Testis (tissue), 3 donors: ENCODE data around the gene EIF2A. TPM values are rescaled to one million over a fixed set of nuclear protein-coding genes. Genes with fewer than 3 reads are reported as not detected.
A peak's percentile ranks its signal among the peaks of the same experiment; 100 is the strongest.

Experiments
- DNase-seq: peaks from one replicate; pipeline ENCODE4 v3.0.0-alpha.2; 2019
- H3K27ac ChIP-seq, 2 donors: fragments of 200-600 bp; sonication (generic); one replicate each; pipeline ENCODE4 v1.5.1; 2019
- H3K27me3 ChIP-seq: fragments of 200-600 bp; sonication (generic); one replicate; pipeline ENCODE4 v1.5.1; 2019
- H3K36me3 ChIP-seq: fragments of 200-600 bp; sonication (generic); one replicate; pipeline ENCODE4 v1.5.1; 2017; ENCODE audit warnings: low read depth; ENCODE audit errors: missing control alignments
- H3K4me1 ChIP-seq: fragments of 200-600 bp; sonication (generic); one replicate; pipeline ENCODE4 v1.5.1; 2019
- H3K4me3 ChIP-seq, 2 donors: fragments of 200-600 bp; sonication (generic); one replicate each; pipeline ENCODE4 v1.5.1; 2017 to 2019
- H3K9me3 ChIP-seq: fragments of 200-600 bp; sonication (generic); one replicate; pipeline ENCODE4 v1.5.1; 2017
- CTCF ChIP-seq, 3 experiments: fragments of 450-650 bp in 2 of 3; fragments of 200-600 bp in 1 of 3; sonication (generic) in 1 of 3; IDR thresholded peaks; one replicate each; pipeline ENCODE4 v1.5.1; 2016 to 2019; ENCODE audit warnings: antibody characterized with exemption in 3 of 3, mild to moderate bottlenecking in 2 of 3, moderate library complexity in 1 of 3
- POLR2A ChIP-seq: fragments of 450-650 bp; IDR thresholded peaks from one replicate; pipeline ENCODE4 v1.6.1; 2017; ENCODE audit warnings: antibody characterized with exemption, mild to moderate bottlenecking, moderate library complexity
- WGBS, 2 donors: methylation state at CpG; one replicate each; pipeline ENCODE4 v1.1.5; 2018; 5-methylcytosine and 5-hydroxymethylcytosine counted together
- intact Hi-C: fragments of 100-400 bp; cut with DNase I; formaldehyde crosslinking; loops from one replicate; pipeline ENCODE4 v1.15.1; 2023; ENCODE audit warnings: low total_unique reads
- polyA plus RNA-seq: library from polyadenylated mRNA; stranded (reverse); fragments of 350-450 nt; fragmentation: Illumina TruSeq; extraction: RNeasy Lipid Tissue Mini Kit (QIAGEN cat#74804); gene quantifications from one replicate; pipeline ENCODE4 v1.2.3, GENCODE V29; 2014; ENCODE audit warnings: low read depth, low replicate concordance; ENCODE audit not compliant: insufficient read depth
- total RNA-seq, 2 donors: library from RNA; depleted of rRNA; stranded (reverse); fragments of >200 nt; gene quantifications; one replicate each; pipeline ENCODE4 v1.2.3, GENCODE V29; 2016

The EIF2A gene
- total and polyA plus RNA-seq, 3 donors from 2014 or later, result 32.1 to 83.2 (median 70.8) TPM

DNA sequence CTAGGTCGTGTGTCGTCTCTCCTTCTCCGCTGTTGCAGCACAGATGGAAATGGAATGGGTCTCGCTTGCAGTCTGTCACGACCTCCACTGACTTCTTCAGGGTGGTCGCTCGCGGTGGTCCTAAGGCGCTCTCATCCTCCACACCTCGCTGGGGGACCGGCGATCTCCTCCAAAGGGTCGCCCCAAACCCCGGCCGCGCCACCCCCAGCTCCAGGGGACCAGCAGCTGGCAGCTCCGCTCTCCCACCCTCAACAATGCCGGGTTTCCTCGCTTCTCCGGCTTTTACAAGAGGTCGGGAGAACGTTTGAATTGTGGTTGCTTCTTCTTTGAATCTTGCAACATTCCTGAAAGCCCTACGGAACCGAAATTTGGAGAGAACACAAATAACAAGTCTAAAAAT is 26.2 kb upstream of the EIF2A start:
- H3K4me3 ChIP-seq, result peak overlapping the region in 1 of 2 donors; percentile 42
- intact Hi-C loops, result no loop called here
- whole genome bisulfite sequencing, 2 donors, result 60 to 79% methylated on average over 24 of the region's 24 CpGs

GRCh38 chr3:150521463-150521862 is 25.1 kb upstream of the EIF2A start:
- Histone ChIP-seq H3K9me3 (no peaks in the 10 kb centered on the region), H3K27ac (no peak overlapping the region), H3K27me3 (no peaks in the 10 kb centered on the region), H3K4me3 (no peak overlapping the region), H3K4me1 (no peaks in the 10 kb centered on the region), H3K36me3 (no peaks in the 10 kb centered on the region)
- DNase-seq, result no peak
- intact Hi-C loops, result no loop called here
- no peak for TF ChIP-seq POLR2A
- TF ChIP-seq CTCF (IDR thresholded peaks at IDR 0.05), result no peak
- WGBS, 2 donors, result 51 to 56% methylated on average over 2 of the region's 2 CpGs

More for the DNA sequence above, 26.2 kb upstream of the EIF2A start:
- no peaks in the 10 kb centered on the region for H3K27me3 ChIP-seq
- no peaks in the 10 kb centered on the region for H3K36me3 ChIP-seq
- TF ChIP-seq CTCF (IDR thresholded peaks at IDR 0.05), result no peak
- TF ChIP-seq POLR2A, result no peak
- no peak for DNase-seq
- H3K27ac ChIP-seq, result no peak overlapping the region
- no peaks in the 10 kb centered on the region for H3K9me3 ChIP-seq
- no peaks in the 10 kb centered on the region for H3K4me1 ChIP-seq

DNA sequence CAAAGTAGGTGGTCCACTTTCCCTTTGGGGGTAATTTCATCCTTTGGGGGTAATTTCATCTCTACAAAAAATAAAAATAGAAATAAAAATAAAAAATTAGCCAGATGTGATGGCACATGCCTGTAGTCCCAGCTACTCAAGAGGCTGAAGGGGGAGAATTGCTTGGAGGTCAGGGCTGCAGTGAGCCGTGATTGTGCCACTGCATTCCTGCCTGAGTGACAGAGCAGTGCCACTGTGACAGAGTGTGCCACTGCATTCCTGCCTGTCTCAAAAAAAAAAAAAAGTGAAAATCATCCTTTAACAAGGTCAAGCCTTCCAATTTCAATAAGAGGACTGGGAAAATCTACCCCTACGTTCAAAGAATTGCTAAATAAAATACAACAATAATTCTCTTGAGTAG is 23.0 kb upstream of the EIF2A start:
- no peak for DNase-seq
- WGBS, 2 donors, result 60 to 78% methylated on average over 2 of the region's 2 CpGs
- intact Hi-C loops, result no loop called here
- no peak overlapping the region for H3K27ac ChIP-seq
- H3K36me3 ChIP-seq, result no peaks in the 10 kb centered on the region
- H3K9me3 ChIP-seq, result no peaks in the 10 kb centered on the region
- H3K27me3 ChIP-seq, result no peaks in the 10 kb centered on the region
- no peak overlapping the region for H3K4me3 ChIP-seq
- no peaks in the 10 kb centered on the region for H3K4me1 ChIP-seq
- TF ChIP-seq CTCF (IDR thresholded peaks at IDR 0.05), result no peak
- no peak for TF ChIP-seq POLR2A

DNA sequence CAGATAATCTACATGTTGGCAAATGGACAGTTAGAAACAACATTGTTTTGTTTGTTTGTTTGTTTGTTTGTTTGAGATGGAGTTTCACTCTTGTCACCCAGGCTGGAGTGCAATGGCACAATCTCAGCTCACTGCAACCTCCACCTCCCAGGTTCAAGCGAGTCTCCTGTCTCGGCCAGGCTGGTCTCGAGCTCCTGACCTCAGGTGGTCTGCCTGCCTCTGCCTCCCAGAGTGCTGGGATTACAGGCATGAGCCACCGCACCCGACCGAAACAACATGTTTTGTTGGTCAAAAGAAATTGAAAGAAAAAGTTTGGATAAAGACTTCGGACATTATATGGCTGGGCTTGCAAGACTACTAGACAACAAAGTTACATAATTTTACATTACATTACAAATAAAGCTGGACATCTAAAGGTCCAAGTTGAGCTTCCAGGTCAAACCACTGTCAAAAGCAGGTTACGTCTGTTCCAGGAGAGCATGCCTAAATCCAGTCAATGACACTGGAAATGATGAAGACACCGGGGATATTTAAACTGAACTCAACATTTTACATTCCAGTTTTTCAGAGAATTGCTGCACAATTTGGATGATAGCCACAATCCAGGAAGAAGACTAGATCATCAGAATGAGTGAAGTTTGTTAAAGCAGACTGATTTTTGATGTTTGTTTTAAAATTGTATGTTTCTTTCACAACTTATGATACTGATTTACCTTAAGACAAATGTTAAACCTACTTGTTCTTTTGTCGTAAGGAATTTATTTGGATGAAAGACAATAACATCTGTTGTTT is 18.9 kb upstream of the EIF2A start:
- Histone ChIP-seq H3K4me1 (no peaks in the 10 kb centered on the region), H3K9me3 (no peaks in the 10 kb centered on the region), H3K36me3 (no peaks in the 10 kb centered on the region), H3K27me3 (no peaks in the 10 kb centered on the region), H3K4me3 (no peak overlapping the region), H3K27ac (no peak overlapping the region)
- DNase-seq, result no peak
- intact Hi-C loops, result no loop called here
- TF ChIP-seq CTCF (IDR thresholded peaks at IDR 0.05) (no peak), POLR2A (no peak)
- 74 to 77% methylated on average over 10 of the region's 10 CpGs for WGBS, 2 donors

DNA sequence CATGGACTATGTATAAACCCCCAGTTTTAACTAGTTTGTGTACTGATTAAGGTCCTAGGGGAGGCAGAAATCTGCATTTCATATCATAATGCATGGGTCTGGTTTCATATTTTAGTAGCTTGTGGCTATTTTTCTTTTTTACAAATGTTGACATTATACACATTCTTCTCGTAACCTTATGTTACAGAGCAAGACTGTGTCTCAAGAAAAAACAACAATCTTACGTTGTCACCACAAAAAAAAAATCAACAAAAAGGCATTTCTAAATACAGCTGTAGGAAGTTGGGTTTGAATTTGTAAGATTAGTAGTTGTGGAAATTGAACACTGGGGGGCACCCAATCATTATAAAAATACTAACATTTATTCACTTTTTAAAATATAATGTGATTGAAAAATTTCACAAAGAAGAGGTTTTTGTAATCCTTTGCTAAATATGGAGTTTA is 18.2 kb upstream of the EIF2A start:
- Histone ChIP-seq H3K4me3 (no peak overlapping the region), H3K27ac (no peak overlapping the region), H3K27me3 (no peaks in the 10 kb centered on the region), H3K9me3 (no peaks in the 10 kb centered on the region), H3K4me1 (no peaks in the 10 kb centered on the region), H3K36me3 (no peaks in the 10 kb centered on the region)
- peak in 1 of 3 experiments; percentile 26 for TF ChIP-seq CTCF (IDR thresholded peaks at IDR 0.05)
- TF ChIP-seq POLR2A, result no peak
- no peak for DNase-seq
- 28 to 29% methylated on average over 2 of the region's 2 CpGs for WGBS, 2 donors
- intact Hi-C loops, result no loop called here
